B cell (primary cell): ENCODE results near the gene XXYLT1. TPM values are rescaled to one million over a fixed set of nuclear protein-coding genes. Genes with fewer than 3 reads are reported as not detected.

Source experiments
- ATAC-seq: fragments of 200-7000 bp; cut with Tn5 transposase; one replicate; pipeline ENCODE4 v1.10.0; 2021; ENCODE audit warnings: low read depth, mild to moderate bottlenecking, moderate number of reproducible peaks, moderate library complexity
- CTCF ChIA-PET: fragments of 350-600 bp; sonication (Branson Sonifier 250); formaldehyde crosslinking; loops from one replicate; lab custom pipeline; 2021; ENCODE audit warnings: antibody characterized with exemption, inconsistent platforms; lab: Charles Lee
- POLR2A ChIA-PET: fragments of 350-600 bp; sonication (Branson Sonifier 250); formaldehyde crosslinking; loops from one replicate; lab custom pipeline; 2021; ENCODE audit warnings: antibody characterized with exemption; lab: Charles Lee
- DNase-seq: peaks from one replicate; pipeline ENCODE4 v3.0.0; 2013
- H2AFZ ChIP-seq: 2 replicates; pipeline ENCODE4 v1.6.1; 2012; ENCODE audit warnings: mild to moderate bottlenecking, low read depth, low read length; ENCODE audit not compliant: insufficient read depth, poor library complexity, severe bottlenecking
- H3K27ac ChIP-seq, 2 donors: 1 replicate in 1 of 2; 2 replicates in 1 of 2; pipeline ENCODE4 v1.5.1; 2012 to 2013; ENCODE audit warnings: low read length in 2 of 2, mild to moderate bottlenecking in 2 of 2, moderate library complexity in 1 of 2
- H3K27me3 ChIP-seq, 4 experiments: fragments of 200-600 bp in 1 of 4; sonication (generic) in 1 of 4; replicated peaks in 1 of 4; 1 replicate in 2 of 4; 2 replicates in 2 of 4; pipeline versions ENCODE4 v1.6.1 to v1.7.0; 2013 to 2016; ENCODE audit warnings: low read length in 3 of 4, mild to moderate bottlenecking in 2 of 4, mixed read lengths in 1 of 4, moderate library complexity in 1 of 4; ENCODE audit not compliant: insufficient read depth in 4 of 4, control insufficient read depth in 3 of 4; ENCODE audit errors: control extremely low read depth in 1 of 4
- H3K36me3 ChIP-seq, 2 experiments: replicated peaks in 1 of 2; 1 replicate in 1 of 2; 2 replicates in 1 of 2; pipeline versions ENCODE4 v1.6.1 to v1.7.1; 2013; ENCODE audit warnings: low read length in 1 of 2; ENCODE audit not compliant: insufficient read depth in 2 of 2, control insufficient read depth in 1 of 2; ENCODE audit errors: control extremely low read depth in 1 of 2, extremely low read depth in 1 of 2
- H3K4me1 ChIP-seq, 2 donors: fragments of 200-600 bp in 1 of 2; sonication (generic) in 1 of 2; 1 replicate in 1 of 2; 2 replicates in 1 of 2; pipeline versions ENCODE4 v1.5.1 to v1.6.1; 2013 to 2017; ENCODE audit warnings: low read length in 2 of 2; ENCODE audit not compliant: control insufficient read depth in 2 of 2, insufficient read depth in 2 of 2
- H3K4me2 ChIP-seq: replicated peaks from 2 replicates; pipeline ENCODE3; 2012; ENCODE audit warnings: mild to moderate bottlenecking, low read depth, low read length; ENCODE audit not compliant: poor library complexity, severe bottlenecking
- H3K4me3 ChIP-seq, 5 experiments: fragments of 200-600 bp in 1 of 5; sonication (generic) in 1 of 5; 1 replicate in 3 of 5; 2 replicates in 2 of 5; pipeline versions ENCODE4 v1.5.1 to v1.7.0; 2011 to 2016; ENCODE audit warnings: low read length in 4 of 5, mild to moderate bottlenecking in 4 of 5, low read depth in 2 of 5, control low read depth in 1 of 5, moderate library complexity in 1 of 5; ENCODE audit not compliant: insufficient read depth in 1 of 5; ENCODE audit errors: control extremely low read depth in 1 of 5, extremely low read depth in 1 of 5
- H3K79me2 ChIP-seq: fragments of 200-600 bp; sonication (generic); one replicate; pipeline ENCODE4 v1.6.0; 2016; ENCODE audit warnings: low read length; ENCODE audit not compliant: control insufficient read depth, insufficient read depth
- H3K9ac ChIP-seq: fragments of 200-600 bp; sonication (generic); 2 replicates; pipeline ENCODE4 v1.6.1; 2017; ENCODE audit warnings: mild to moderate bottlenecking, low read length, moderate library complexity
- H3K9me3 ChIP-seq, 3 donors: one replicate each; pipeline versions ENCODE4 v1.6.1 to v1.7.1; 2013; ENCODE audit warnings: low read length in 2 of 3; ENCODE audit not compliant: control insufficient read depth in 2 of 3, insufficient read depth in 1 of 3; ENCODE audit errors: control extremely low read depth in 1 of 3
- H4K20me1 ChIP-seq: 2 replicates; pipeline ENCODE4 v1.6.0; 2012; ENCODE audit warnings: mild to moderate bottlenecking, low read length; ENCODE audit not compliant: insufficient read depth, control insufficient read depth, poor library complexity, severe bottlenecking
- H3K27ac Mint-ChIP-seq: one replicate; pipeline ENCODE4 v1.8.0; 2021; ENCODE audit warnings: mixed read lengths
- H3K27me3 Mint-ChIP-seq: one replicate; pipeline ENCODE4 v1.8.0; 2021; ENCODE audit warnings: mixed read lengths
- H3K4me1 Mint-ChIP-seq: one replicate; pipeline ENCODE4 v1.8.0; 2021; ENCODE audit warnings: mixed read lengths
- H3K4me3 Mint-ChIP-seq: one replicate; pipeline ENCODE4 v1.8.0; 2021; ENCODE audit warnings: mixed read lengths
- H3K9me3 Mint-ChIP-seq: one replicate; pipeline ENCODE4 v1.8.0; 2022; ENCODE audit warnings: mixed read lengths; ENCODE audit not compliant: insufficient read depth
- CTCF ChIP-seq: fragments of 200-600 bp; IDR thresholded peaks from one replicate; pipeline ENCODE4 v1.8.0; 2022; ENCODE audit warnings: antibody characterized with exemption, mild to moderate bottlenecking
- EZH2 ChIP-seq: IDR thresholded peaks from 2 replicates; pipeline ENCODE4 v1.6.1; 2012; ENCODE audit warnings: borderline replicate concordance, low read depth, mild to moderate bottlenecking, moderate library complexity, low read length; ENCODE audit not compliant: insufficient read depth, poor library complexity, severe bottlenecking
- whole genome bisulfite sequencing: methylation state at CpG from one replicate; pipeline ENCODE4 v1.1.5; 2013; ENCODE audit warnings: missing lambda C conversion rate; ENCODE audit not compliant: insufficient coverage; 5-methylcytosine and 5-hydroxymethylcytosine counted together
- intact Hi-C: fragments of 100-400 bp; cut with micrococcal nuclease; formaldehyde crosslinking; loops from one replicate; pipeline ENCODE4 v1.10.0; 2022
- polyA plus RNA-seq: library from polyadenylated mRNA; depleted of rRNA; stranded (reverse); fragments of >200 nt; gene quantifications from 2 replicates; pipeline ENCODE4 v1.2.3, GENCODE V29; 2012
- total RNA-seq, 2 donors: library from RNA; stranded (reverse); fragments of 120-200 nt in 1 of 2; gene quantifications; 1 replicate in 1 of 2; 2 replicates in 1 of 2; pipeline versions ENCODE4 v1.2.3 to v1.2.4, GENCODE V29; 2013 to 2022

Gene XXYLT1
- total and polyA plus RNA-seq, 2 donors (not counting 1 experiment from before 2014, with no cell fraction given) = 2.6 to 11.2 TPM

GRCh38 chr3:195175476-195176337 is 95.3 kb downstream of the XXYLT1 start:
- H3K27ac Mint-ChIP-seq = peak overlapping the region; percentile 32
- no peak overlapping the region for H3K4me3 Mint-ChIP-seq
- ChIA-PET CTCF (no interaction called here), POLR2A (no interaction called here)
- Histone ChIP-seq H3K9ac (no peak overlapping the region), H3K36me3 (no peaks in the 10 kb centered on the region), H3K9me3 (no peaks in the 10 kb centered on the region), H3K27ac (no peak overlapping the region), H3K4me1 (peaks cover 2 to 5% of the 10 kb centered on the region in 2 donors), H4K20me1 (no peaks in the 10 kb centered on the region), H3K27me3 (no peaks in the 10 kb centered on the region), H3K4me3 (no peak overlapping the region), H2AFZ (no peak overlapping the region), H3K4me2 (no peak overlapping the region), H3K79me2 (no peaks in the 10 kb centered on the region)
- intact Hi-C loops = no loop called here
- no peak for ATAC-seq
- no peak for DNase-seq
- H3K27me3 Mint-ChIP-seq = peaks cover 14% of the 10 kb centered on the region
- over 99% methylated on average over 8 of the region's 13 CpGs for WGBS
- H3K9me3 Mint-ChIP-seq = no peaks in the 10 kb centered on the region
- TF ChIP-seq EZH2 = no peak
- no peak for TF ChIP-seq CTCF
- H3K4me1 Mint-ChIP-seq = peaks cover 8% of the 10 kb centered on the region

- WGBS = 89% methylated on average over 9 of the region's 11 CpGs
- no peak for DNase-seq
- Mint-ChIP-seq H3K9me3 (no peaks in the 10 kb centered on the region), H3K4me3 (no peak overlapping the region), H3K27me3 (peaks cover 14% of the 10 kb centered on the region), H3K4me1 (peaks cover 8% of the 10 kb centered on the region), H3K27ac (peak overlapping the region; percentile 32)
- no peak overlapping the region for H3K9ac ChIP-seq
- H3K4me3 ChIP-seq = no peak overlapping the region
- no peaks in the 10 kb centered on the region for H3K9me3 ChIP-seq
- H4K20me1 ChIP-seq = no peaks in the 10 kb centered on the region
- H3K4me2 ChIP-seq = no peak overlapping the region
- peaks cover 2 to 5% of the 10 kb centered on the region in 2 donors for H3K4me1 ChIP-seq
- H2AFZ ChIP-seq = no peak overlapping the region
- ATAC-seq = no peak
- CTCF ChIA-PET = no interaction called here
- POLR2A ChIA-PET = no interaction called here
- TF ChIP-seq CTCF (no peak), EZH2 (no peak)
- H3K79me2 ChIP-seq = no peaks in the 10 kb centered on the region
- H3K27ac ChIP-seq = no peak overlapping the region
- intact Hi-C loops = no loop called here
- H3K36me3 ChIP-seq = no peaks in the 10 kb centered on the region
- no peaks in the 10 kb centered on the region for H3K27me3 ChIP-seq
These were observed 95.9 kb downstream of the XXYLT1 start for GRCh38 chr3:195175076-195175475.
